Astrocyte of the hippocampus (primary cell): Measurements from ENCODE around the gene DPF3.

Experiments used
- DNase-seq: peaks from one replicate; pipeline ENCODE4 v3.0.0; 2011; ENCODE audit warnings: low read depth, low spot score

The DPF3 gene

GRCh38 chr14:72742838-72743195, 151.1 kb downstream of the DPF3 start:
- no peak for DNase-seq

- DNase-seq, result no peak
Observed at GRCh38 chr14:72742118-72742837, 151.6 kb downstream of the DPF3 start.

GRCh38 chr14:72741826-72742117, 152.1 kb downstream of the DPF3 start:
- no peak for DNase-seq

- DNase-seq, result no peak
Observed at GRCh38 chr14:72740966-72741825, 152.7 kb downstream of the DPF3 start.

GRCh38 chr14:72740504-72740961, 153.4 kb downstream of the DPF3 start:
- DNase-seq, result no peak

- no peak for DNase-seq
Observed at GRCh38 chr14:72739446-72740405, 154.2 kb downstream of the DPF3 start.

- no peak for DNase-seq
Observed at GRCh38 chr14:72738161-72738611, 155.7 kb downstream of the DPF3 start.

- DNase-seq, result no peak
Observed at GRCh38 chr14:72737560-72737943, 156.3 kb downstream of the DPF3 start.

- no peak for DNase-seq
Observed at GRCh38 chr14:72736786-72737559, 156.9 kb downstream of the DPF3 start.

- DNase-seq, result peak; percentile 52
Observed at GRCh38 chr14:72736308-72736707, 157.6 kb downstream of the DPF3 start.

GRCh38 chr14:72732022-72732780, 161.7 kb downstream of the DPF3 start:
- DNase-seq, result no peak

- no peak for DNase-seq
Observed at GRCh38 chr14:72731252-72732020, 162.5 kb downstream of the DPF3 start.

- no peak for DNase-seq
Observed at GRCh38 chr14:72730468-72730867, 163.4 kb downstream of the DPF3 start.

- no peak for DNase-seq
Observed at GRCh38 chr14:72726444-72726843, 167.5 kb downstream of the DPF3 start.

GRCh38 chr14:72723858-72724530, 169.9 kb downstream of the DPF3 start:
- no peak for DNase-seq

- DNase-seq, result peak; percentile 43
Observed at GRCh38 chr14:72722201-72722785, 171.6 kb downstream of the DPF3 start.

- DNase-seq, result no peak
Observed at GRCh38 chr14:72721083-72721482, 172.8 kb downstream of the DPF3 start.

- no peak for DNase-seq
Observed at GRCh38 chr14:72717220-72717619, 176.7 kb downstream of the DPF3 start.

- peak; percentile 27 for DNase-seq
Observed at GRCh38 chr14:72716476-72716875, 177.4 kb downstream of the DPF3 start.
